ENCODE data around the gene ARL9. TPM values are rescaled to one million over a fixed set of nuclear protein-coding genes. Genes with fewer than 3 reads are reported as not detected.

ARL9 gene
- total RNA-seq (2022) (0.22 and 0.28 TPM in 2 replicates), Bru-seq, nascent RNA (percentile 44 among the genes with signal in this experiment), BruChase-seq, experiment 1, labeled RNA remaining after a 6-hour chase (percentile 77 among the genes with signal in this experiment), BruChase-seq, experiment 2, labeled RNA remaining after a 2-hour chase (percentile 67 among the genes with signal in this experiment)
- long read RNA-seq, partial matches to known transcripts: 0 of 1 reads
- long read RNA-seq, other reads (novel, unspliced or antisense): 1 of 1 reads

DNA sequence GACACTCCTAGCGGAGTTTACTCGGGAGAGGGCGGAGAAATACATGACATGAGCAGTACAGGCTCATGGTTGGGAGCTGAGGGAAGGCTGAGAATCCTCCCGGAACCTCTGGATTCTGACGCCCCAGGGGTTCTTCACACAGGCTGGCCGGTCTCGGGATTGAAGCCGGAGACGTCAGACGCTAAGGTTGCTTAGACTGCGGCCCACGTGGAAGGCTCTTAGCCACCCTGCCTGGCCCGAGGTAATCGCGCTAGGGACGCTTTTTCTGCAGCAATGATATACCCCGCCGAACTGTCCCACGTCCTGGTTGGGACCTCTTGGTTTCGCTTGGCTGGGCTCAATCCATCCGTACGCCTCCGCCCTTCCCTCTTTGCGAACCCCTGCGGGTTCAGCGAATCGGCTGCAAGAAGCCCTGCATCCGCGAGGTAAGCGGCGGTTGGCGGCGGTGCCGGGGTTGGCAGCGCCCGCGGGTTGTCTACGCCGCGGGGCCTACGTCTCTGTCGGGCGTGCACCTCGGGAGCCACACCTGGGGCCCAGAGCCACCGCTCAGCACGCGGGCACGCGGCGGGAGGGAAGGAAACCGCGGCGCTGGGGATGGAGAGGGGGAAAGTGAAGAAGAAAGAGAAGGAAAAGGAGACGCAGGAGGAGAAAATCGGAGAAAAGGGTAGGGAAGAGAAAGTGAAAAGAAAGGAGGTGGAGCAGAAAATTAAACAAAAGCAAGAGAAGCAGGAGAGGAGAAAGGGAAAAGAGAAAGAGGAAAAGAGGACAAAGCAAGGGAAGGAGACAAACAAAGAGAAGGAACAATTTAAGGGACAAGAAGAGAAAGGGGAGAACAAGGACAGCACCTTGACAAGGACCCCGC, at the start of gene ARL9:
Gene ARL9 (plus strand): TSS at position 523 of the 862 bp plus-strand sequence. CDS start 72 bp downstream, at position 595.
- Mint-ChIP-seq H3K4me3 (ENCODE audit: unreplicated experiment) (peak within 1 kb of the TSS; percentile 60), H3K36me3 (ENCODE audit: insufficient read depth, unreplicated experiment) (peaks cover 42% of the 10 kb centered on the region), H3K9me3 (ENCODE audit: unreplicated experiment) (no peaks in the 10 kb centered on the region), H3K27ac (ENCODE audit: low read depth, unreplicated experiment) (peak within 1 kb of the TSS; percentile 76), H3K4me1 (ENCODE audit: insufficient read depth, unreplicated experiment) (no peaks in the 10 kb centered on the region), H3K27me3 (ENCODE audit: insufficient read depth, unreplicated experiment) (no peaks in the 10 kb centered on the region)
- DNase-seq (ENCODE audit: unreplicated experiment): peak; percentile 44
- TF ChIP-seq CTCF (IDR thresholded peaks at IDR 0.05; ENCODE audit: unreplicated experiment): no peak
- ChIA-PET POLR2A (interaction anchor here (1.5 kb wide), 1 partner anchor 13 kb away, joined by 5 read pairs; no protein-coding TSS in a partner anchor), CTCF (no interaction called here)
- no TSS peak for BruUV-seq (replicated peaks)
- intact Hi-C loops (cut with micrococcal nuclease): loop anchor here (10.0 kb wide), 1 partner anchor 329 kb away; no protein-coding TSS in a partner anchor

DNA sequence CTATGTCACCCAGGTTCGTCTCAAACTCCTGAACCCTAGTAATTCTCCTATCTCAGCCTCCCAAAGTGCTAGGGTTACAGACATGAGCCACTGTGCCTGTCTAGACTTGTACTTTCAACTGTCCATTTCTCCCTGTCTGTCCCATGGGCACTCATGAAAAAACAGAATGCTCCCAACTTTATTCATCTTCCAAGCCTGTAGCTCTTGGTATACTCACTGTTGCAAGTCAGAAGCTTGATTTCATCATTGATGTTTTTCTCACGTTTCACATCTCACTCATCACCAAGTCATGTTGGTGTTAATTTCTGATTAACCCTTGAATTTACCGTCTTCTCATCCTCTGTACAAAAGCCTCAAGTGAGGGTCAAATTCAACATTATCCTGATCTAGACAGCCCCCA, 45.5 kb upstream of the ARL9 start:
- POLR2A ChIA-PET: interaction anchor here (0.6 to 8.5 kb wide), 9 partner anchors 8 to 130 kb away, joined by 3 to 90 read pairs (median 4); partner anchors contain the start of genes PAICS, PPAT and SRP72
- CTCF ChIA-PET: interaction anchor here (1.1 to 2.2 kb wide), 3 partner anchors 26 to 502 kb away, joined by 3 to 11 read pairs (median 5); no protein-coding TSS in a partner anchor
- DNase-seq (ENCODE audit: unreplicated experiment): peak; percentile 38
- Mint-ChIP-seq H3K4me1 (ENCODE audit: insufficient read depth, unreplicated experiment) (peaks cover 27% of the 10 kb centered on the region), H3K36me3 (ENCODE audit: insufficient read depth, unreplicated experiment) (peaks cover 95% of the 10 kb centered on the region), H3K9me3 (ENCODE audit: unreplicated experiment) (no peaks in the 10 kb centered on the region), H3K27me3 (ENCODE audit: insufficient read depth, unreplicated experiment) (no peaks in the 10 kb centered on the region), H3K27ac (ENCODE audit: low read depth, unreplicated experiment) (peak overlapping the region; percentile 72), H3K4me3 (ENCODE audit: unreplicated experiment) (peak overlapping the region; percentile 21)
- intact Hi-C loops (cut with micrococcal nuclease): no loop called here
- no TSS peak for BruUV-seq (replicated peaks)
- TF ChIP-seq CTCF (IDR thresholded peaks at IDR 0.05; ENCODE audit: unreplicated experiment): no peak

GRCh38 chr4:56462157-56462556, 43.4 kb upstream of the ARL9 start:
- DNase-seq (ENCODE audit: unreplicated experiment): no peak
- no peak for TF ChIP-seq CTCF (IDR thresholded peaks at IDR 0.05; ENCODE audit: unreplicated experiment)
- ChIA-PET CTCF (interaction anchor here (1.1 kb wide), 1 partner anchor 26 kb away, joined by 3 read pairs; the partner anchor contains the start of gene PAICS), POLR2A (interaction anchor here (0.5 to 8.5 kb wide), 5 partner anchors 17 to 83 kb away, joined by 3 to 90 read pairs (median 4); partner anchors contain the start of genes AASDH, PAICS and PPAT)
- intact Hi-C loops (cut with micrococcal nuclease): no loop called here
- no TSS peak for BruUV-seq (replicated peaks)
- Mint-ChIP-seq H3K27ac (ENCODE audit: low read depth, unreplicated experiment) (peak overlapping the region; percentile 87), H3K27me3 (ENCODE audit: insufficient read depth, unreplicated experiment) (no peaks in the 10 kb centered on the region), H3K4me1 (ENCODE audit: insufficient read depth, unreplicated experiment) (peaks cover 38% of the 10 kb centered on the region), H3K4me3 (ENCODE audit: unreplicated experiment) (no peak overlapping the region), H3K9me3 (ENCODE audit: unreplicated experiment) (no peaks in the 10 kb centered on the region), H3K36me3 (ENCODE audit: insufficient read depth, unreplicated experiment) (peaks cover 94% of the 10 kb centered on the region)

- POLR2A ChIA-PET: interaction anchor here (0.7 to 8.5 kb wide), 2 partner anchors 27 to 126 kb away, joined by 4 to 90 read pairs; partner anchors contain the start of genes PAICS and PPAT
- H3K4me3 Mint-ChIP-seq (ENCODE audit: unreplicated experiment): no peak overlapping the region
- no TSS peak for BruUV-seq (replicated peaks)
- intact Hi-C loops (cut with micrococcal nuclease): no loop called here
- H3K27ac Mint-ChIP-seq (ENCODE audit: low read depth, unreplicated experiment): no peak overlapping the region
- H3K9me3 Mint-ChIP-seq (ENCODE audit: unreplicated experiment): no peaks in the 10 kb centered on the region
- no peak for TF ChIP-seq CTCF (IDR thresholded peaks at IDR 0.05; ENCODE audit: unreplicated experiment)
- CTCF ChIA-PET: no interaction called here
- no peak for DNase-seq (ENCODE audit: unreplicated experiment)
- H3K36me3 Mint-ChIP-seq (ENCODE audit: insufficient read depth, unreplicated experiment): peaks cover 85% of the 10 kb centered on the region
- H3K27me3 Mint-ChIP-seq (ENCODE audit: insufficient read depth, unreplicated experiment): no peaks in the 10 kb centered on the region
- H3K4me1 Mint-ChIP-seq (ENCODE audit: insufficient read depth, unreplicated experiment): peaks cover 38% of the 10 kb centered on the region
Measured at GRCh38 chr4:56463711-56464110, 41.9 kb upstream of the ARL9 start.
